ENCODE measurements around the gene STX1A.

DNA sequence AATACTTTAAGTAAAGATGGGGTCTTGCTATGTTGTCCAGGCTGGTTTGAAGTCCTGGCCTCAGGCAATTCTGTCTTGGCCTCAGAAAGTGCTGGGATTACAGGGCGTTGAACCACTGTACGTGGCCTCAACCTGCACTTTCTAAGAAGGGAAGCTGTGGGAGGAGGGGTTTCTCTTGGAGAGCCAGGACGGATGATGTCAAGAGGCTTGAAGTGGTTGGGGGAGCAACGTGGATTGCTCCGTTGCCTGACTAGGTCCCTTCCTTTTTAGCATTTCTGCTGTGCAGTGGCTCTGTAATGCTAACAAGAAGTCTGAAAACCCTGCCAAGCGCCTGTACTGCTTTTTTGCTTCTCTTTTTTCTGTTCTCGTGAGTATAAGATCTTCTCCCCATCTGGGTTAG lies 28.8 kb downstream of the STX1A start:
- TF ChIP-seq EP300 (IDR thresholded peaks at IDR 0.05) = no peak
- no peak for TF ChIP-seq BHLHE40 (IDR thresholded peaks at IDR 0.05; ENCODE audit: low read depth, low read length)
- no peak for TF ChIP-seq HDAC2 (IDR thresholded peaks at IDR 0.05)
- TF ChIP-seq CTCF (IDR thresholded peaks at IDR 0.05) = no peak
- TF ChIP-seq CBX2 (IDR thresholded peaks at IDR 0.05; ENCODE audit: borderline replicate concordance, low read depth) = no peak
- no peak for TF ChIP-seq ESRRA (IDR thresholded peaks at IDR 0.05; ENCODE audit: borderline replicate concordance, low read length)
- TF ChIP-seq RARB (CRISPR knock-in tag; IDR thresholded peaks at IDR 0.05) = no peak
- no peak for TF ChIP-seq POLR2A (IDR thresholded peaks at IDR 0.05; ENCODE audit: low read length)
- no peak for TF ChIP-seq CEBPB (IDR thresholded peaks at IDR 0.05)
- TF ChIP-seq, protein P1, sequence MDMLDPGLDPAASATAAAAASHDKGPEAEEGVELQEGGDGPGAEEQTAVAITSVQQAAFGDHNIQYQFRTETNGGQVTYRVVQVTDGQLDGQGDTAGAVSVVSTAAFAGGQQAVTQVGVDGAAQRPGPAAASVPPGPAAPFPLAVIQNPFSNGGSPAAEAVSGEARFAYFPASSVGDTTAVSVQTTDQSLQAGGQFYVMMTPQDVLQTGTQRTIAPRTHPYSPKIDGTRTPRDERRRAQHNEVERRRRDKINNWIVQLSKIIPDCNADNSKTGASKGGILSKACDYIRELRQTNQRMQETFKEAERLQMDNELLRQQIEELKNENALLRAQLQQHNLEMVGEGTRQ (IDR thresholded peaks at IDR 0.05) = no peak
- no peak for TF ChIP-seq MAFK (IDR thresholded peaks at IDR 0.05; ENCODE audit: partially characterized antibody)
- TF ChIP-seq REST (IDR thresholded peaks at IDR 0.05) = no peak
- TF ChIP-seq KDM1A (IDR thresholded peaks at IDR 0.05; ENCODE audit: low read depth) = no peak
- TF ChIP-seq FOSB (CRISPR knock-in tag; IDR thresholded peaks at IDR 0.05) = no peak

Data from A549 (cell line).